Renal pelvis (tissue), 4 donors: Measurements from ENCODE around the gene PLIN1. TPM values are rescaled to one million over a fixed set of nuclear protein-coding genes. Genes with fewer than 3 reads are reported as not detected.

Experiments
- DNase-seq: peaks from one replicate; pipeline ENCODE4 v3.0.0-alpha.2; 2013
- polyA plus RNA-seq, 3 donors: library from polyadenylated mRNA; unstranded; fragments of 120-200 nt; gene quantifications; one replicate each; pipeline ENCODE4 v1.2.1, GENCODE V29; 2013; ENCODE audit not compliant: insufficient read length in 3 of 3

The PLIN1 gene
- polyA plus RNA-seq, 3 donors: 0.97 to 1.4 (median 1.3) TPM

GRCh38 chr15:89628806-89629715, 50.1 kb downstream of the PLIN1 start:
- DNase-seq: no peak

DNA sequence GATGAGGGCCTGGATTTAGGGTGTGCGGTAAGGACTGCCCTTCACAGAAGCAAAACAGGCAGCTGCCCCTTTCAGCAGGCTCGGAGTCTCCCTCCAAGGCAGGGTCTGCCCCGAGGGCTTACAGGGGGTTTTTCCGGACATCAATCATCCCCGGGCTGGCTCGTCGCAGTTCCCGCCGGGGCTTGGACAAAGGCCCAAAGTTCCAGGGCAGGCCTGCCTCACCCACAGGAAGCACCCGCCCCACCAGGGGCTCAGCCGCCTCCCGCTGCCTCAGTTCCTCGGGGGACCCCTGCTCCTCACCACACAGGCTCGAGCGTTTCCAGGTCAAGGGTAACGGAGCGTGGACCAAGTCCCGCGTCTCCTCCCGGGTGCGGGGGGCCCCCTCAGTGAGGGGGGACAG, 50.9 kb downstream of the PLIN1 start:
- DNase-seq: no peak

- DNase-seq: no peak
These were observed 51.8 kb downstream of the PLIN1 start for GRCh38 chr15:89627256-89627970.

DNA sequence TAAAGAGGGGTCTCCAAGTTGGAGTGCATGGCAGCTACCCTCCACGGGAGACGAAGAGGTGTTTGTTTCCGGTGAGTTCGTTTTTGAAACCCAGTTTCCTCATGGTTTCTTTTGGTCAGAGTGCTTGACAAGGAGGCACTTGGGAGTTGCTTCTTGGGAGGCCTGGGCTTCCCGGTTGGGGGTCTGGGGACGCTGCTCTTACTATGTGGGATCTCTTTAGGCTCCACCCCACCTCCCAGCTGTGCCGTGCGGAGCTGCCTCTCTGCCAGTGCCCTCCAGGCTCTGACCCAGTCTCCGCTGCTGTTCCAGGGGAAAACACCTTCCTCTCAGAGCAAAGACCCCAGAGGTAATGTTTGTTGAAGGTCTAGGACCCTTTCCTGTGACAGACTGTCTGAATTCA, 53.5 kb downstream of the PLIN1 start:
- DNase-seq: no peak

DNA sequence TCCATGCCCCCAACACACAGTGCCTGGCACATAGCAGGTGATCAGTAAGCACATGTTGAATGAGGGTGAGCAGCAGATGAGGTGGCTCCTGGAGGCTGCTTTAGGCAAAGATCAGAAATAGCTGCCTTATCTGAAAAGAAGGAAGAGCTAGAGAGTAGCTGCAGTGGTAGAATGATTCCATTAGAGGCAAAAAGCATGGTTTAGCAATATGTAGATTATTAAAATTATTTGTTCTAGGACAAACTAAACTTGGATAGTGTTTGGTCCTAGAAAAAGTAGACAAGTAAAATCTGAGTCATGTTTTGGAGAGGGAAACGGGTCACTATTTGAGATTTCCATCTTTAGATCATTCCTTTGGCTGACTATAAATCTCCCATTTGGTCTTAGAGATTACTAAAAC, 56.0 kb downstream of the PLIN1 start:
- no peak for DNase-seq

DNA sequence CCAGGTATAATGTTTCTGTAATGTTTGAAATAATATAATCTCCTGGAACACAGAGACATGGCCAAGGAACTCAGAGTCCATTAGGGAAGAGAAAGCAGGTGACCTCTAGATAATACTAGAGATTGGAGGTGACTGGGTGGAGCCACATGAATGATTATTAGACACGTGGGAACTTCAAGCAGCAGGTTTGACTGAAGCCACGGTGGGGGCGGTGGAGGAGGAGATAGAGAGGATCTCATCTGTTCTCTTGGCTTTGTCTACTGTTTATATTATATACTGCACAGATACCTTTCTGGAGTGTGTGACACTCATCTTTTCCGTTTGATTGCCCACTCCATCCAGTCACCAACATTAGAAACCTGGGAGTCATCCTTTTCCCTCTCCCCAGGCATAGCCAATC, 57.6 kb downstream of the PLIN1 start:
- DNase-seq: no peak

DNA sequence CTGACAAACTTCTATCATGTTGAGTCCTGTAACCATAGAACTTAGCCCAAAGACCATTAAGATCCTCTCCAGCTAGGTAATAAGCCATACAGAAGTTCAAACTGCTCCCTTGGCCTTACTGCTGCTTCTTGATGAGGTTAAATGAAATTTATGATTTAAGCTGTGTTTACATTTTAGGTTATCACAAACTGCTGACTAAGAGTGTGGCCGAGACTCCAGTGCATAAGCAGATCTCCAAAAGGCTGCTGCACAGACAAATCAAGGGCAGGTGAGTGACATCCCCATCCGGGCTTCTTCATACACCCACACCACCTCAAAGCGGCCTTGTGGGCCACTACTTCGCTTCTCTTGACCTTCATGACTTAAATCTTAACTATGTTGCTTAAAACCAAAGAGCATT, 62.9 kb downstream of the PLIN1 start:
- DNase-seq: no peak

DNA sequence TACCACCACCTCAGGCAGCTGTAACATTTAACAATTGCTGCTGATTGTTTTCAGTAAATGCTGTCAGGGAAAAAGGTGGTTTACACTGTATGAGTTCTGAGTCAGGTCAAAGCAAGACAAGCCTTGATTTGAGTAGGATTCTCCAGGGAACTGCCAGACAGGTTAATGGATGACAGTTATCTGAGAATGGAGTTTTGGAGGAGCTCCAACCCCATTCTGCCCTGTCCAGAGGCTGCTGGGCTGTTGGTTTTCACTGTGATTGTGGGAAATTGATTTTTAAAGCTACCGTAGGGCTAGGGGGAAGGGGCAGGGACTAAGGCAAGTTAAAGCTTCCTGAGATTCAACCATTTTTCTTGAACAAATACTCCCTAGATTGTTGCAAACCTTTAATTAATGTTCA, 64.0 kb downstream of the PLIN1 start:
- no peak for DNase-seq

Other genes starting within 250 kb of the PLIN1 start
- 1 to 10 TPM; 1.9 to 2.5 (median 2.0) TPM for gene RHCG, start 182.8 kb downstream of the PLIN1 start, polyA plus RNA-seq
- gene TICRR, start 103.9 kb downstream of the PLIN1 start, polyA plus RNA-seq: 10 to 100 TPM in 2 of 3 donors, 1 to 10 TPM in 1; 9.1 to 13.6 (median 12.4) TPM
- 10 to 100 TPM; 13.0 to 17.1 (median 14.1) TPM for gene KIF7, start 23.9 kb downstream of the PLIN1 start, polyA plus RNA-seq
- gene PEX11A, start 11.4 kb upstream of the PLIN1 start, polyA plus RNA-seq: 10 to 100 TPM; 17.3 to 20.6 (median 19.8) TPM
- gene WDR93, start 11.4 kb upstream of the PLIN1 start, polyA plus RNA-seq: 1 to 10 TPM; 2.4 to 4.0 (median 3.4) TPM
- gene MESP1, start 71.9 kb upstream of the PLIN1 start, polyA plus RNA-seq: 1 to 10 TPM; 1.3 to 2.0 (median 1.8) TPM
- under 1 TPM; 0.44 to 0.49 (median 0.47) TPM for gene MESP2, start 97.0 kb upstream of the PLIN1 start, polyA plus RNA-seq
- 100 to 1,000 TPM; 110 to 123 (median 121) TPM for gene ANPEP, start 135.5 kb upstream of the PLIN1 start, polyA plus RNA-seq
- gene AP3S2, start 214.6 kb upstream of the PLIN1 start, polyA plus RNA-seq: 10 to 100 TPM; 29.8 to 44.9 (median 44.1) TPM
- gene ARPIN, start 233.6 kb upstream of the PLIN1 start, polyA plus RNA-seq: 10 to 100 TPM; 25.7 to 31.6 (median 31.1) TPM